Astrocyte (in vitro differentiated cells and primary cell): Measurements from ENCODE around the gene NR1D1. TPM values are rescaled to one million over a fixed set of nuclear protein-coding genes. Genes with fewer than 3 reads are reported as not detected.
A peak's percentile ranks its signal among the peaks of the same experiment; 100 is the strongest.

Source experiments
- DNase-seq: peaks from one replicate; pipeline ENCODE4 v3.0.0-alpha.2; 2010; ENCODE audit warnings: low read depth
- FAIRE-seq: peaks from 2 replicates; lab custom pipeline; 2011; peaks lifted over from hg19 to GRCh38; lab: Jason Lieb, UNC
- H2AFZ ChIP-seq: 2 replicates; pipeline ENCODE4 v1.6.0; 2012; ENCODE audit warnings: low read depth, low read length, inconsistent platforms
- H3K27ac ChIP-seq: 2 replicates; pipeline ENCODE4 v1.5.1; 2011; ENCODE audit warnings: low read depth, low read length, inconsistent platforms
- H3K27me3 ChIP-seq: 2 replicates; pipeline ENCODE4 v1.6.0; 2011; ENCODE audit warnings: low read length, inconsistent platforms; ENCODE audit not compliant: insufficient read depth
- H3K36me3 ChIP-seq: 2 replicates; pipeline ENCODE4 v1.5.1; 2011; ENCODE audit warnings: low read length, inconsistent platforms; ENCODE audit not compliant: insufficient read depth
- H3K4me1 ChIP-seq: 2 replicates; pipeline ENCODE4 v1.5.1; 2011; ENCODE audit warnings: low read length, inconsistent platforms; ENCODE audit not compliant: insufficient read depth
- H3K4me2 ChIP-seq: 2 replicates; pipeline ENCODE4 v1.6.0; 2012; ENCODE audit warnings: low read length, inconsistent platforms
- H3K4me3 ChIP-seq: 2 replicates; pipeline ENCODE4 v1.5.1; 2011; ENCODE audit warnings: low read depth, mild to moderate bottlenecking, low read length, inconsistent platforms; ENCODE audit not compliant: insufficient read depth
- H3K79me2 ChIP-seq: 2 replicates; pipeline ENCODE4 v1.6.0; 2012; ENCODE audit warnings: mild to moderate bottlenecking, low read length, inconsistent platforms; ENCODE audit not compliant: insufficient read depth
- H3K9ac ChIP-seq: 2 replicates; pipeline ENCODE4 v1.6.0; 2012; ENCODE audit warnings: mild to moderate bottlenecking, low read length, inconsistent platforms
- H3K9me3 ChIP-seq: 2 replicates; pipeline ENCODE4 v1.5.1; 2012; ENCODE audit warnings: low read depth, mild to moderate bottlenecking, low read length, inconsistent platforms; ENCODE audit not compliant: insufficient read depth
- H4K20me1 ChIP-seq: 2 replicates; pipeline ENCODE4 v1.6.0; 2012; ENCODE audit warnings: low read length, inconsistent platforms; ENCODE audit not compliant: insufficient read depth
- H3K27ac Mint-ChIP-seq: one replicate; pipeline ENCODE4 v1.8.0; 2021; ENCODE audit warnings: mild to moderate bottlenecking, mixed read lengths; ENCODE audit not compliant: unreplicated experiment
- H3K27me3 Mint-ChIP-seq: one replicate; pipeline ENCODE4 v1.8.0; 2021; ENCODE audit warnings: low read depth, mixed read lengths; ENCODE audit not compliant: unreplicated experiment
- H3K36me3 Mint-ChIP-seq: one replicate; pipeline ENCODE4 v1.8.0; 2021; ENCODE audit warnings: low read depth, mixed read lengths; ENCODE audit not compliant: unreplicated experiment
- H3K4me1 Mint-ChIP-seq: one replicate; pipeline ENCODE4 v1.8.0; 2021; ENCODE audit warnings: low read depth, mixed read lengths; ENCODE audit not compliant: unreplicated experiment
- H3K4me3 Mint-ChIP-seq: one replicate; pipeline ENCODE4 v1.8.0; 2021; ENCODE audit warnings: mild to moderate bottlenecking, moderate library complexity, mixed read lengths; ENCODE audit not compliant: unreplicated experiment
- H3K9me3 Mint-ChIP-seq: one replicate; pipeline ENCODE4 v1.8.0; 2021; ENCODE audit warnings: mild to moderate bottlenecking, mixed read lengths; ENCODE audit not compliant: unreplicated experiment
- EZH2 ChIP-seq: IDR thresholded peaks from 2 replicates; pipeline ENCODE4 v1.6.1; 2012; ENCODE audit warnings: mild to moderate bottlenecking, low read length, inconsistent platforms; ENCODE audit not compliant: insufficient read depth
- total RNA-seq: library from RNA; stranded (reverse); gene quantifications from 2 replicates; pipeline ENCODE4 v1.2.1, GENCODE V29; 2021
- TF ChIP-seq, protein P1 (sequence below): IDR thresholded peaks from 2 replicates; pipeline ENCODE4 v1.5.1; 2011; ENCODE audit warnings: low read depth, mild to moderate bottlenecking, inconsistent platforms, low read length, moderate library complexity; ENCODE audit not compliant: insufficient read depth

NR1D1 gene
- total RNA-seq, 1 donor from 2014 or later: 8.7 TPM

DNA sequence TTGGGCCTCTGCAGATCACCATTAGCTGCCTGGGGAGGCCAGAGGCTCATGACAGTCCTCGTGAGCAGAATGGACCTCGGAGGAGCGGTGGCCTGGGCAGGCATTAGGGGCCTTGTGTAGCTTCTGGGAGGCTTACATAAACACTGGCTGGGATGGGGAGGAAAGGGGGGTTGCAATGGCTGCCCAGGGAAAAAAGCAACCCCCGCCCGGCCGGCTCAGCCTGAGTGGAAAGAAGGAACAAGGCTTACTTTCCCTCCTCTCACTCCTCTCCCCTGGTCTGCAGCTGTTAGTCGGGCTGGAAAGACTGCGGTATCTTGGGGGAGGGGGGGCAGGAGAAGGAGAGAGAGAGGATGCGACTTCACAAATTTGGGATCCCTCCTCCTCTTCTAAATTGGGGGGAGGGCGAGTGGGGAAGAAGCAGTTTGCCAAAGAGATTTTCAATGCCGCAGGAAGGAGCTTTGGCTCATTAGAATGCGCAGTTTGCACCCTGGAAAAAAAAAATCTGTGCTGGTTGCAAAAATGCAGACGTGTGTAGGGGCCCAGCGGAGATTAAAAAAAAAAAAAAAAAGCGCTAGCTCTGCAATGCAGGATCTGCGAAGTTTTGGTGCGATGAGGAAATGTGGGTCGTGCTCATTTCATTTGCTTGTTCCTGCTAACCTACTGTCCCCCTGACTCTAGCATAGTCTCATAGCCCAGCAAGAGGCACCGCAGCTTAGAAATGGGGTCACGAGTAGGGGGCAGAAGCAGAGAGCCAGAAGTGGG, 6.6 kb upstream of the NR1D1 start:
- Mint-ChIP-seq H3K4me3 (peak overlapping the region; percentile 31), H3K36me3 (no peaks in the 10 kb centered on the region), H3K4me1 (peaks cover 66% of the 10 kb centered on the region), H3K27me3 (peaks cover 3% of the 10 kb centered on the region), H3K27ac (no peak overlapping the region), H3K9me3 (no peaks in the 10 kb centered on the region)
- Histone ChIP-seq H3K27me3 (no peaks in the 10 kb centered on the region), H3K36me3 (no peaks in the 10 kb centered on the region), H2AFZ (no peak overlapping the region), H3K27ac (no peak overlapping the region), H3K9ac (peak overlapping the region; percentile 13), H3K4me2 (peak overlapping the region; percentile 76), H3K4me1 (peaks cover 51% of the 10 kb centered on the region), H4K20me1 (no peaks in the 10 kb centered on the region), H3K9me3 (no peaks in the 10 kb centered on the region), H3K79me2 (no peaks in the 10 kb centered on the region), H3K4me3 (no peak overlapping the region)
- no peak for FAIRE-seq
- no peak for DNase-seq
- TF ChIP-seq EZH2: no peak
- TF ChIP-seq, protein P1, sequence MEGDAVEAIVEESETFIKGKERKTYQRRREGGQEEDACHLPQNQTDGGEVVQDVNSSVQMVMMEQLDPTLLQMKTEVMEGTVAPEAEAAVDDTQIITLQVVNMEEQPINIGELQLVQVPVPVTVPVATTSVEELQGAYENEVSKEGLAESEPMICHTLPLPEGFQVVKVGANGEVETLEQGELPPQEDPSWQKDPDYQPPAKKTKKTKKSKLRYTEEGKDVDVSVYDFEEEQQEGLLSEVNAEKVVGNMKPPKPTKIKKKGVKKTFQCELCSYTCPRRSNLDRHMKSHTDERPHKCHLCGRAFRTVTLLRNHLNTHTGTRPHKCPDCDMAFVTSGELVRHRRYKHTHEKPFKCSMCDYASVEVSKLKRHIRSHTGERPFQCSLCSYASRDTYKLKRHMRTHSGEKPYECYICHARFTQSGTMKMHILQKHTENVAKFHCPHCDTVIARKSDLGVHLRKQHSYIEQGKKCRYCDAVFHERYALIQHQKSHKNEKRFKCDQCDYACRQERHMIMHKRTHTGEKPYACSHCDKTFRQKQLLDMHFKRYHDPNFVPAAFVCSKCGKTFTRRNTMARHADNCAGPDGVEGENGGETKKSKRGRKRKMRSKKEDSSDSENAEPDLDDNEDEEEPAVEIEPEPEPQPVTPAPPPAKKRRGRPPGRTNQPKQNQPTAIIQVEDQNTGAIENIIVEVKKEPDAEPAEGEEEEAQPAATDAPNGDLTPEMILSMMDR: no peak

DNA sequence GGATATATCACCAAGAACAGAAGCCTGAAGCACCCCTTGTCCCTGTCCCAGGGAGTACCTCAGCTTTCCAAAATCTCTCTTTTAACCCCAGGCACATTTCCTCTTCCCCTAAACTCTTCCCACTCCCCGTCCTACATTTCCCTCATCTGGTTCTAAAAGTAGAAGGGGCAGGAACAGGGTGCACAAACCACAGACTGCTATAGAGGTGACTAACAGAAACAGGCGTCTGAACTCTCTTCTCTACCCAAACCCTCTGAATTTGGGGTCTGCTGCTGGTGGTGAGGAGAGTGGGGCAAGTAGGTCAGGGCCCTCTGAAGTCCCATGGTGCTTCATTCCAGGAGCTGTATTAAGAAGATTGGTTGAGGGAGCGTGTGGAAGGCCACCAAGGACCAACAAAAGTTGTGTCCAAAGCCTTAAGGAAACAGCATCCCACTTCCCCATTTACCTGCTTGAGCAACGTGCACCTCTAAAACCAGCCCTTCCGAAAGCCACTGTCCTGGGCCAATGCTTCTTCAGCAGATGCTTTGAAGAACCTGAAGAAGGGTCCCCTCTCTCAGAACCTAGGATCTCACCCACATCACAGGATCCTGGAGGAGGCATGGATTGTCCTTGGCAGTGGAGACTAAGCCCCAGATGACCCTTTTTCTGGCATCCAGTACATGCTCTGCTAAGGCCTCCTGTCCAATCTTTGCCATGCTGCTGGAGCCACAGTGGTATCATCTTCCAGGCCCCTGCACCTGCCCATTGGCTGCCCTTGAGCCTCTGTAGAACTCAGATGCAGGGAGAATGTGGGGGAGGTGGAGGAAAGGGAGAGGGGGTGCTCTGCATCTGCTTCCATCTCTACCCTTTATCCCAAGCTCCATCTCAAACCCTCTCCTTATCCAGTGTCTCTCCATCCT, 5.7 kb upstream of the NR1D1 start:
- DNase-seq: no peak
- Mint-ChIP-seq H3K9me3 (no peaks in the 10 kb centered on the region), H3K27ac (no peak overlapping the region), H3K27me3 (peaks cover 3% of the 10 kb centered on the region), H3K4me3 (peak overlapping the region; percentile 54), H3K36me3 (no peaks in the 10 kb centered on the region), H3K4me1 (peaks cover 67% of the 10 kb centered on the region)
- Histone ChIP-seq H2AFZ (no peak overlapping the region), H3K4me2 (peak overlapping the region; percentile 76), H3K27me3 (no peaks in the 10 kb centered on the region), H3K27ac (no peak overlapping the region), H3K4me1 (peaks cover 48% of the 10 kb centered on the region), H3K79me2 (no peaks in the 10 kb centered on the region), H4K20me1 (no peaks in the 10 kb centered on the region), H3K36me3 (no peaks in the 10 kb centered on the region), H3K9ac (peak overlapping the region; percentile 13), H3K9me3 (no peaks in the 10 kb centered on the region), H3K4me3 (no peak overlapping the region)
- TF ChIP-seq EZH2: no peak
- TF ChIP-seq, protein P1: no peak
- no peak for FAIRE-seq
